NB4 (cell line): ENCODE results near the gene OARD1.

ENCODE experiments used
- CTCF ChIP-seq: IDR thresholded peaks from one replicate; pipeline ENCODE4 v1.5.1; 2012; ENCODE audit warnings: low read depth, low read length
- MAX ChIP-seq: IDR thresholded peaks from 2 replicates; pipeline ENCODE4 v1.6.1; 2011; ENCODE audit warnings: low read depth, low read length
- MYC ChIP-seq: IDR thresholded peaks from 2 replicates; pipeline ENCODE4 v1.6.1; 2011; ENCODE audit warnings: low read depth, low read length
- POLR2A ChIP-seq: IDR thresholded peaks from 2 replicates; pipeline ENCODE4 v1.6.1; 2011; ENCODE audit warnings: mild to moderate bottlenecking; ENCODE audit not compliant: insufficient read length; ENCODE audit errors: extremely low read depth

- TF ChIP-seq MYC = no peak
- no peak for TF ChIP-seq CTCF
- TF ChIP-seq POLR2A = no peak
- TF ChIP-seq MAX = no peak
Observed at GRCh38 chr6:41036186-41036585, 36.0 kb downstream of the OARD1 start.
